Smooth muscle cell (in vitro differentiated cells): Measurements from ENCODE around the gene NPHP4. TPM values are rescaled to one million over a fixed set of nuclear protein-coding genes. Genes with fewer than 3 reads are reported as not detected.

Experiments
- DNase-seq: peaks from one replicate; lab custom pipeline; 2025; ENCODE audit not compliant: unreplicated experiment; lab: John Stamatoyannopoulos, UW
- H2AFZ ChIP-seq: fragments of 200-600 bp; sonication (generic); 2 replicates; pipeline ENCODE4 v1.6.0; 2016; ENCODE audit warnings: antibody characterized with exemption, low read depth, mild to moderate bottlenecking
- H3F3A ChIP-seq: fragments of 200-600 bp; sonication (generic); 2 replicates; pipeline ENCODE4 v1.6.0; 2017; ENCODE audit warnings: antibody characterized with exemption, low read depth
- H3K27ac ChIP-seq: fragments of 200-600 bp; sonication (generic); 2 replicates; pipeline ENCODE4 v1.5.1; 2016; ENCODE audit warnings: low read depth, mild to moderate bottlenecking
- H3K27me3 ChIP-seq: fragments of 200-600 bp; sonication (generic); 2 replicates; pipeline ENCODE4 v1.6.1; 2016; ENCODE audit warnings: low read depth, mild to moderate bottlenecking
- H3K36me3 ChIP-seq: fragments of 200-600 bp; sonication (generic); 2 replicates; pipeline ENCODE4 v1.5.1; 2016; ENCODE audit warnings: low read depth
- H3K4me1 ChIP-seq: fragments of 200-600 bp; sonication (generic); 2 replicates; pipeline ENCODE4 v1.5.1; 2016; ENCODE audit warnings: low read depth
- H3K4me2 ChIP-seq: fragments of 200-600 bp; sonication (generic); 2 replicates; pipeline ENCODE4 v1.6.0; 2016; ENCODE audit warnings: mild to moderate bottlenecking
- H3K4me3 ChIP-seq: fragments of 200-600 bp; sonication (generic); 2 replicates; pipeline ENCODE4 v1.5.1; 2016; ENCODE audit warnings: mild to moderate bottlenecking
- H3K79me2 ChIP-seq: fragments of 200-600 bp; sonication (generic); 2 replicates; pipeline ENCODE4 v1.6.0; 2016; ENCODE audit warnings: low read depth, mild to moderate bottlenecking
- H3K9ac ChIP-seq: fragments of 200-600 bp; sonication (generic); 2 replicates; pipeline ENCODE4 v1.6.0; 2016; ENCODE audit warnings: low read depth
- H3K9me3 ChIP-seq: fragments of 200-600 bp; sonication (generic); replicated peaks from 2 replicates; pipeline ENCODE4 v1.5.1; 2016; ENCODE audit warnings: low read depth
- H4K20me1 ChIP-seq: fragments of 200-600 bp; sonication (generic); 2 replicates; pipeline ENCODE4 v1.6.0; 2016; ENCODE audit warnings: low read depth
- CTCF ChIP-seq: fragments of 200-600 bp; sonication (generic); IDR thresholded peaks from 2 replicates; pipeline ENCODE4 v1.5.1; 2017; ENCODE audit warnings: borderline replicate concordance, mild to moderate bottlenecking, antibody characterized with exemption; ENCODE audit not compliant: insufficient read depth, poor library complexity, severe bottlenecking
- WGBS: methylation state at CpG from one replicate; pipeline ENCODE4 v1.1.7; 2016; ENCODE audit warnings: low lambda C conversion rate; 5-methylcytosine and 5-hydroxymethylcytosine counted together
- polyA plus RNA-seq: library from polyadenylated mRNA; unstranded; fragments of >200 nt; fragmentation: Nextera tagmentation; extraction: Ambion mirVana; gene quantifications from 2 replicates; pipeline ENCODE4 v1.2.1, GENCODE V29; 2016
- total RNA-seq: library from RNA; depleted of rRNA; stranded (reverse); fragments of >200 nt; gene quantifications from 2 replicates; pipeline ENCODE4 v1.2.3, GENCODE V29; 2014

Gene NPHP4
- total and polyA plus RNA-seq, 2 experiments from 2014 or later = 5.4 to 8.4 TPM

- Histone ChIP-seq H3K4me2 (no peak overlapping the region), H3F3A (no peaks in the 10 kb centered on the region), H4K20me1 (peaks cover under 1% of the 10 kb centered on the region), H3K27ac (no peak overlapping the region), H3K27me3 (no peaks in the 10 kb centered on the region), H3K4me1 (no peaks in the 10 kb centered on the region), H3K9ac (no peak overlapping the region), H3K36me3 (no peaks in the 10 kb centered on the region), H3K4me3 (no peak overlapping the region), H2AFZ (no peak overlapping the region), H3K79me2 (no peaks in the 10 kb centered on the region), H3K9me3 (no peaks in the 10 kb centered on the region)
- no peak for DNase-seq
- 98% methylated on average over 8 of the region's 8 CpGs for WGBS
- TF ChIP-seq CTCF = no peak
These were observed 84.3 kb downstream of the NPHP4 start for GRCh38 chr1:5907966-5908365.

- 95% methylated on average over 11 of the region's 11 CpGs for WGBS
- no peaks in the 10 kb centered on the region for H3K4me1 ChIP-seq
- H4K20me1 ChIP-seq = no peaks in the 10 kb centered on the region
- no peak overlapping the region for H3K4me3 ChIP-seq
- no peak overlapping the region for H3K4me2 ChIP-seq
- H3K9me3 ChIP-seq = no peaks in the 10 kb centered on the region
- no peak for TF ChIP-seq CTCF
- H3K9ac ChIP-seq = no peak overlapping the region
- H2AFZ ChIP-seq = no peak overlapping the region
- DNase-seq = no peak
- no peaks in the 10 kb centered on the region for H3K36me3 ChIP-seq
- H3K27ac ChIP-seq = no peak overlapping the region
- no peaks in the 10 kb centered on the region for H3F3A ChIP-seq
- no peaks in the 10 kb centered on the region for H3K79me2 ChIP-seq
- no peaks in the 10 kb centered on the region for H3K27me3 ChIP-seq
These were observed 84.8 kb downstream of the NPHP4 start for GRCh38 chr1:5907386-5907785.

- Histone ChIP-seq H3K27ac (no peak overlapping the region), H3F3A (no peaks in the 10 kb centered on the region), H3K79me2 (no peaks in the 10 kb centered on the region)
These were observed 85.3 kb downstream of the NPHP4 start for GRCh38 chr1:5906966-5907365.

More at GRCh38 chr1:5906966-5907365, 85.3 kb downstream of the NPHP4 start:
- no peak for DNase-seq
- Histone ChIP-seq H3K4me3 (no peak overlapping the region), H3K36me3 (no peaks in the 10 kb centered on the region), H3K27me3 (no peaks in the 10 kb centered on the region), H3K4me2 (no peak overlapping the region), H2AFZ (no peak overlapping the region), H3K9ac (no peak overlapping the region), H3K4me1 (no peaks in the 10 kb centered on the region), H4K20me1 (no peaks in the 10 kb centered on the region), H3K9me3 (no peaks in the 10 kb centered on the region)
- 94% methylated on average over 12 of the region's 12 CpGs for WGBS
- TF ChIP-seq CTCF = no peak
